Activated CD4-positive, alpha-beta T cell treated with anti-CD3 and anti-CD28 coated beads, Interleukin-2, amount 50 U/mL, for 16 hours (primary cell): ENCODE results near the gene HDAC4.
"Not testable (repeated sequence)": the region's sequence is repeated elsewhere in the genome, so short reads cannot be mapped to it uniquely, and the experiment has no call there.

Experiments
- DNase-seq: peaks from one replicate; pipeline ENCODE4 v3.0.0-alpha.2; 2020

Gene HDAC4

GRCh38 chr2:239400596-239401066 is at the start of gene HDAC4:
HDAC4 (minus strand) TSS chr2:239401020; CDS start chr2:239352699, 48,321 bp downstream.
- no peak for DNase-seq

GRCh38 chr2:239449468-239449867 is 48.6 kb upstream of the HDAC4 start:
- not testable (repeated sequence) for DNase-seq

GRCh38 chr2:239445771-239446524 is 45.1 kb upstream of the HDAC4 start:
- DNase-seq, result no peak

GRCh38 chr2:239444626-239445577 is 44.1 kb upstream of the HDAC4 start:
- DNase-seq, result no peak

- no peak for DNase-seq
Observed at GRCh38 chr2:239443666-239444567, 43.1 kb upstream of the HDAC4 start.

GRCh38 chr2:239443102-239443620 is 42.3 kb upstream of the HDAC4 start:
- no peak for DNase-seq

GRCh38 chr2:239442192-239442591 is 41.4 kb upstream of the HDAC4 start:
- no peak for DNase-seq

GRCh38 chr2:239441261-239442078 is 40.6 kb upstream of the HDAC4 start:
- DNase-seq, result no peak

- DNase-seq, result no peak
Observed at GRCh38 chr2:239440511-239440959, 39.7 kb upstream of the HDAC4 start.

- no peak for DNase-seq
Observed at GRCh38 chr2:239439754-239440315, 39.0 kb upstream of the HDAC4 start.

- DNase-seq, result no peak
Observed at GRCh38 chr2:239438995-239439753, 38.4 kb upstream of the HDAC4 start.

- no peak for DNase-seq
Observed at GRCh38 chr2:239438368-239438767, 37.5 kb upstream of the HDAC4 start.

- no peak for DNase-seq
Observed at GRCh38 chr2:239436669-239437335, 36.0 kb upstream of the HDAC4 start.

GRCh38 chr2:239436076-239436475 is 35.3 kb upstream of the HDAC4 start:
- no peak for DNase-seq

- DNase-seq, result peak; percentile 51
Observed at GRCh38 chr2:239433777-239434403, 33.1 kb upstream of the HDAC4 start.

GRCh38 chr2:239432174-239432573 is 31.4 kb upstream of the HDAC4 start:
- DNase-seq, result no peak

- DNase-seq, result no peak
Observed at GRCh38 chr2:239431536-239431935, 30.7 kb upstream of the HDAC4 start.

- DNase-seq, result no peak
Observed at GRCh38 chr2:239429473-239430350, 28.9 kb upstream of the HDAC4 start.
